Spinal cord (tissue), 10 donors: ENCODE results near the gene HMGN3. TPM values are rescaled to one million over a fixed set of nuclear protein-coding genes. Genes with fewer than 3 reads are reported as not detected.

ENCODE experiments used
- DNase-seq, 6 donors: peaks; one replicate each; pipeline versions ENCODE4 v3.0.0 to v3.0.0-alpha.2; 2013 to 2015; ENCODE audit warnings: low spot score in 6 of 6, low read depth in 4 of 6
- H3K27ac ChIP-seq: one replicate; pipeline ENCODE4 v1.5.1; 2013; ENCODE audit warnings: low read depth, low read length, control low read depth
- H3K27me3 ChIP-seq: one replicate; pipeline ENCODE4 v1.6.1; 2013; ENCODE audit warnings: low read length; ENCODE audit not compliant: control insufficient read depth, insufficient read depth
- H3K36me3 ChIP-seq: one replicate; pipeline ENCODE4 v1.6.1; 2013; ENCODE audit warnings: low read length; ENCODE audit not compliant: control insufficient read depth, insufficient read depth
- H3K4me1 ChIP-seq: one replicate; pipeline ENCODE4 v1.6.1; 2013; ENCODE audit warnings: low read length; ENCODE audit not compliant: control insufficient read depth, insufficient read depth
- H3K4me3 ChIP-seq: one replicate; pipeline ENCODE4 v1.5.1; 2013; ENCODE audit warnings: low read depth, low read length, control low read depth
- H3K9me3 ChIP-seq: one replicate; pipeline ENCODE4 v1.6.1; 2013; ENCODE audit warnings: low read length; ENCODE audit not compliant: control insufficient read depth, insufficient read depth
- WGBS: methylation state at CpG from one replicate; pipeline ENCODE4 v1.1.5; 2013; ENCODE audit warnings: missing lambda C conversion rate; ENCODE audit not compliant: insufficient coverage; 5-methylcytosine and 5-hydroxymethylcytosine counted together
- polyA plus RNA-seq, 2 donors: library from polyadenylated mRNA; unstranded; fragments of 120-200 nt; gene quantifications; one replicate each; pipeline ENCODE4 v1.2.1, GENCODE V29; 2013; ENCODE audit not compliant: insufficient read length in 2 of 2
- total RNA-seq, 2 donors: library from RNA; depleted of rRNA in 1 of 2; stranded (reverse); fragments of 120-200 nt in 1 of 2; fragments of >200 nt in 1 of 2; gene quantifications; one replicate each; pipeline versions ENCODE4 v1.2.3 to v1.2.4, GENCODE V29; 2013 to 2014
- donor health status: healthy.

The HMGN3 gene
- total and polyA plus RNA-seq, 4 donors = 72.3 to 287 (median 208) TPM

DNA sequence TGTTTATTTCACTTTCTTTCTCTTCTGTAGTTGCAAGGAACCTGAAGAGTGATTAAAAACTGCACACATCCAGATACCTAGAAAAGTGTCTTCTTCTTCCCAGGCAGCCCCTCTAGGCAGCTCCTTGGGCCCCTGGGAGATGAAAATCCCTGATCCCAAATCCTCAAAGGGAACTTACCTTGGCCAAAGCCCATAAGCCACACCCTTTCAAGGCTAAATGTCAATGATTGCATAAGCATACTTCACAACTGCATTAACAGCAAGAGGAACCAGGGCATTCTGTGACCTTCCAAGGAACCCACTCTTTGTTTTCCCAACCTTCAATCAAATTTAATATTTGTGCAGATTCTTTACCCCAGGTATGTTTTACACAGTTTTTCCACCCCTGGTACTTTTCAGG lies 4.4 kb upstream of the HMGN3 start:
- Histone ChIP-seq H3K9me3 (no peaks in the 10 kb centered on the region), H3K27ac (no peak overlapping the region), H3K4me1 (no peaks in the 10 kb centered on the region), H3K4me3 (no peak overlapping the region), H3K36me3 (no peaks in the 10 kb centered on the region), H3K27me3 (no peaks in the 10 kb centered on the region)
- no peak for DNase-seq

DNA sequence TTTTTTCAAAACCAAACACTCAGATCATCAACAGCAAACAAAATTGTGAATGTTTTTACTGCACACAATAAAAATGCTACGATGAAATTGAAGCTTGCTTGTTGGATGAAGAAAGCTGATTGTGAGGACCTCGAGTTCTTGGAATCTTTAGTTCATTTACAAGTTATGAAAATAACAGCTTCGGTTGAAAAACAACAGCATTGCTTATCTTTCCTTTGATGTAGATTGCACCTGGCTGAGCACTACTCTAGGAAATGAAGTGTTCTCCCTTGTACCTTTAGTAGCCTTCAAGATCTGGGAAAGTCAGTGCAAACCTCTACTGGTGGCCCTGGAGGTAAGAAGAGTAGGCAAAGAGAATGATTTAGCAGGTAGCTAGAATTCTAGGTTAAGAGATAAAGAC lies 2.2 kb upstream of the HMGN3 start:
- 100% methylated on average over 1 of the region's 3 CpGs for WGBS

DNA sequence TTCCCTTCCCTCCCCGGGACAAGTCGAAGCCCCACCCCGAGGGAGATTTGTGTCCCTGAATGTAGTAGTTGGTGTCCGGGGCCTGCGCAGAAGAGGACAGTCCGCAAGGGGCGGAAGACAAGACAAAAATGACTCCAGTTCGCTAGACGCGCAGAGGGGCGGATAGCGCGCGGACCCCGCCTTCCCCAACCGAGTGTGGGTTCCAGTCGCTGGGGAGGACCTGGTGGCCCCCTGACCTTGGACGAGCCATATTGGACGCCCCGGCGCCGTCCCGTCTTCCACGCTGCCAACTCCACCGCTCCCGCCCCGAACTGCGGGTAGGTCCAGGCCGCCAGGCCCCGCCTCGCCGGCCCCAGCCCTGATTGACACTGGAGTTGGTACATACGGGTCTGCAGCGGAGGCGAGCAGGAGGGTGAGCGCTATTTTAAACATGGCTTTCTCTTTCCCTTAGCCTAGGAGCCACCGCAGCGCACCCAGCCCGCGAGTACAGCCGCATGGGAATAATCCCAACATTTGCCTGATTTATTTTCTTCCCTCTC lies 802 bp downstream of the HMGN3 start:
- peak; percentile 48 to 92 (median 72) for DNase-seq
- H3K9me3 ChIP-seq = no peaks in the 10 kb centered on the region
- H3K4me3 ChIP-seq = peak overlapping the region; percentile 90
- H3K27me3 ChIP-seq = no peaks in the 10 kb centered on the region
- H3K36me3 ChIP-seq = no peaks in the 10 kb centered on the region
- H3K4me1 ChIP-seq = no peaks in the 10 kb centered on the region
- WGBS = 0% methylated on average over 40 of the region's 41 CpGs
- peak overlapping the region; percentile 96 for H3K27ac ChIP-seq

More for the DNA sequence above, 2.2 kb upstream of the HMGN3 start:
- no peak overlapping the region for H3K27ac ChIP-seq
- no peaks in the 10 kb centered on the region for H3K9me3 ChIP-seq
- H3K27me3 ChIP-seq = no peaks in the 10 kb centered on the region
- H3K36me3 ChIP-seq = no peaks in the 10 kb centered on the region
- H3K4me1 ChIP-seq = no peaks in the 10 kb centered on the region
- DNase-seq = no peak
- no peak overlapping the region for H3K4me3 ChIP-seq

DNA sequence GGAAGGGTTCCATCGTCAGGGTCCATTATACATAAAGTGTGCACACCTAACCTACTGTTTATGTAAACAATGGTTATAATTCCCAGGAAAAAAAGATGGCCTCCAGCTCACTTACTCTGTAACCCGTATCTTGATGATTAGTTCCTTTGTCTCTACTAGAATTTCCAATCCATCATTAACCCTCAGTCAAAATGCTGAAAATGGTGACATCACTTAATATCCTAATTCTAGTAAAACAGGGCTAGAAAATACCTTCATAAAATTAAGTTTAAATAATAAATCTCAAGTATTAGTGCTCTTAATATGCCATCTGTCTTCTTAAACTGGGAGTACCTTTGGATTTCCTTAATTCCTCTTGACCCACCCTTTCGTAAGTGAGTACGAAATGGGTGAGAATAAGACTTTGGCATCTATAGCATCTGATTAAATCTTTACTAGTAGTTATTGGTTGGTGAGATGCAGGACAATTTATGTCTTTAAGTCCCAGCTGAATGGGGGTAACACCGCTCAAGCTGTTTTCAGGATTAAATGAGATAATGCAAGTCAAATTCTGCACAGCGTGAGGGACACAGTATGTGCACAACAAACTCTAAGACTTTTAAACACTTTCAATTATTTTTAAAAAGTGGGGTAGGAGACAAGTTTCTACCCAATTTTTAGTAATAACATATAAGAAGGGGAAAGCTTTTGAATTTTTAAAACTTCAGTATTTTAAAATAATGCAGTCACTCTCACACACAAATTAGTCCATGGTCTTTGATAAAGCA lies 1.6 kb downstream of the HMGN3 start:
- Histone ChIP-seq H3K27me3 (no peaks in the 10 kb centered on the region), H3K36me3 (no peaks in the 10 kb centered on the region), H3K4me3 (peak overlapping the region; percentile 90), H3K9me3 (no peaks in the 10 kb centered on the region), H3K27ac (peak overlapping the region; percentile 96), H3K4me1 (no peaks in the 10 kb centered on the region)
- WGBS = no CpG with 5 or more reads among the region's 6 CpGs
- peak in 1 of 6 donors; percentile 7 for DNase-seq

DNA sequence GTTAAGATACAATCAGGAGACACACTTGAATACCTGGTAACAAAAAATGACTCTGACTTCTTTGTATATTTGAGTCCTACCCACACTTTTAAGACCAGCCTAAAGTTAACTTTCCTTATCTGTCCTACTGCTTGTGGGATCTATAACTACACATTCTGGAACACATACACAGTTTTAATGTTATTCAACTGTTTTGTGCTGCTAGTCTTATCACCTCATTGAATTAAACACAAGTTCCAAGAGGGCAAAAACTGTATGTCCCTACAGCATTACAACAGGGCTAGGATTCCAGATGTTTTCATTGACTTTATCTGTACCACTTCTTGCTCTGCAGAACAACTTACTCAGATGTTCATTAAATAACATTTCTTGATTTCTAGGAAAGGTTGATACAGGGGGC lies 2.8 kb downstream of the HMGN3 start:
- Histone ChIP-seq H3K4me1 (no peaks in the 10 kb centered on the region), H3K4me3 (no peak overlapping the region), H3K9me3 (no peaks in the 10 kb centered on the region), H3K27ac (no peak overlapping the region), H3K27me3 (no peaks in the 10 kb centered on the region), H3K36me3 (no peaks in the 10 kb centered on the region)
- DNase-seq = no peak

DNA sequence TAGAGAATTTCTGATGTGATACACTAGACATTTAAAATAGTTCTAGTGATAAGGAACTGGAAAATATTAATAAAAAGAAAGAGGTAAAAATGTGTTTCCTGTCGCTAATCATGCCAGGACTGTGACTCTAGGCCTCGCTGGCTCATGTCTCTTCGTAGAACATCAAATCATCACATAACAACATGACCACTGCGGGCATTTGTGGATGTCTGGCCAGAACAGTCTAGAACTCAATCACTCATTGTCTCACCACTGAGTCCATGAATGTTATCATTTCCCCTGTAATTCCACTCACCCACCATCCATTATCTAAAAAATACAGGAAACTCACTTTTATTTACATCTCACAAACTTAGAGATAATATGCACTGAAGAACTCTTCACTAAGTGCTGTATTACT lies 3.4 kb downstream of the HMGN3 start:
- DNase-seq = no peak
- no peaks in the 10 kb centered on the region for H3K36me3 ChIP-seq
- no peak overlapping the region for H3K27ac ChIP-seq
- H3K9me3 ChIP-seq = no peaks in the 10 kb centered on the region
- H3K4me1 ChIP-seq = no peaks in the 10 kb centered on the region
- H3K4me3 ChIP-seq = no peak overlapping the region
- H3K27me3 ChIP-seq = no peaks in the 10 kb centered on the region
- WGBS = 94% methylated on average over 2 of the region's 4 CpGs

DNA sequence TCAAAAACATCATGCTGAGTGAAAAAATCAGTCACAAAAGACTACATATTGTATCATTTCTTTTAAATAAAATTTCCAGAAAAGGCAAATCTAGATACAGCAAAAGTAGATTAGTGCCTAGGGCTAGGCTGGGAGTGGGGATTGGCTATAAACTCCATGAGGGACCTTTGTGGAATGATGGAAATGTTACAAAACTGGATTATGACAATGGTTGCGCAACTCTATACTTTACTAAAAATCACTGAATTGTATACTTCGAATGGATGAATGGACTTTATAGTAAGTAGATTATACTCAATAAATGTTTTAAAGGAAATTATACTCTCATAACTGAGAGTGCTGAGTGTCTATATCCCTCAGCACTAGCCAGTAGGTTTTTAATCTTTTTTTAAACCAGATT lies 4.3 kb downstream of the HMGN3 start:
- H3K27me3 ChIP-seq = no peaks in the 10 kb centered on the region
- no peak overlapping the region for H3K4me3 ChIP-seq
- H3K27ac ChIP-seq = no peak overlapping the region
- no CpG with 5 or more reads among the region's 2 CpGs for WGBS
- no peak for DNase-seq
- no peaks in the 10 kb centered on the region for H3K9me3 ChIP-seq
- no peaks in the 10 kb centered on the region for H3K36me3 ChIP-seq
- H3K4me1 ChIP-seq = no peaks in the 10 kb centered on the region

DNA sequence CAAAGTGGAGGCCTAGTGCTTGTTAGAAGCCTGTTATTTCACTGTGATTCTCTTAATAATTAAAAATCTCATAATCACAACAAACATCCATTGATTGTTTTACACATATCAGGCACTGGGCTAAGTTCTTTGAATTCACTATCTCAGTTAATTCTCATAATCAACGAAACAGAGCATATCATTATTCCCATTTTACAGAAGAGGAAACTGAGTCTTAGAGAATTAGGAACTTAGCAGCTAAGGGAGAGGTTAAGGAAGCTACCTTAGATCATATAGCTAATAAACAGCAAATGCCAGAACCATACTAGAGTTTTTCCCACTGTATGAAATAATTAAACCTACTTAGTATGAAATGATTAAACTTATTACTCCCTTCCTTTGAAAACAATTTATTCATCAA lies 7.0 kb downstream of the HMGN3 start:
- H3K27ac ChIP-seq = no peak overlapping the region
- no peaks in the 10 kb centered on the region for H3K4me1 ChIP-seq
- no peak overlapping the region for H3K4me3 ChIP-seq
- no CpG with 5 or more reads among the region's 1 CpG for WGBS
- no peaks in the 10 kb centered on the region for H3K27me3 ChIP-seq
- no peaks in the 10 kb centered on the region for H3K36me3 ChIP-seq
- no peak for DNase-seq
- H3K9me3 ChIP-seq = no peaks in the 10 kb centered on the region

DNA sequence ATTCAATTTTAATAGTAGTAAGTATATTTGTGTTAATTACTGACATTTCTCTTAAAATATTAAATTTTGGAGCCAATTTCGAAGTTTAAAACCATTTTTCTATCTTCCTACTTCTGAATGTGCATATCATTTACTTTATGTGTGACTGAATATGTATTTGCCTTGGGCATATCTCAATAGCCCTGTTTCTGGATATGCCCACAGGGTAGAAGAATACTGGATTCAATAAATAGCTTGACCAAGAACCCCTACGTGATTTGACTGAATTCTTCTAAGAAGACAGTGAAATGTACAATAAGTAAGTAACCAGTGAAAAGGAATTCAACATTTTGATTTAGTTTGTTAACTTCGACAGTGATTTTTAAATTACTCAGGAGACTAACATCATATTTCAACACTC lies 7.8 kb downstream of the HMGN3 start:
- H3K27me3 ChIP-seq = no peaks in the 10 kb centered on the region
- no peak overlapping the region for H3K4me3 ChIP-seq
- no peaks in the 10 kb centered on the region for H3K36me3 ChIP-seq
- no peaks in the 10 kb centered on the region for H3K9me3 ChIP-seq
- no peaks in the 10 kb centered on the region for H3K4me1 ChIP-seq
- H3K27ac ChIP-seq = no peak overlapping the region
- WGBS = no CpG with 5 or more reads among the region's 3 CpGs
- DNase-seq = no peak
